Measurements from ENCODE around the gene AKNA.

DNA sequence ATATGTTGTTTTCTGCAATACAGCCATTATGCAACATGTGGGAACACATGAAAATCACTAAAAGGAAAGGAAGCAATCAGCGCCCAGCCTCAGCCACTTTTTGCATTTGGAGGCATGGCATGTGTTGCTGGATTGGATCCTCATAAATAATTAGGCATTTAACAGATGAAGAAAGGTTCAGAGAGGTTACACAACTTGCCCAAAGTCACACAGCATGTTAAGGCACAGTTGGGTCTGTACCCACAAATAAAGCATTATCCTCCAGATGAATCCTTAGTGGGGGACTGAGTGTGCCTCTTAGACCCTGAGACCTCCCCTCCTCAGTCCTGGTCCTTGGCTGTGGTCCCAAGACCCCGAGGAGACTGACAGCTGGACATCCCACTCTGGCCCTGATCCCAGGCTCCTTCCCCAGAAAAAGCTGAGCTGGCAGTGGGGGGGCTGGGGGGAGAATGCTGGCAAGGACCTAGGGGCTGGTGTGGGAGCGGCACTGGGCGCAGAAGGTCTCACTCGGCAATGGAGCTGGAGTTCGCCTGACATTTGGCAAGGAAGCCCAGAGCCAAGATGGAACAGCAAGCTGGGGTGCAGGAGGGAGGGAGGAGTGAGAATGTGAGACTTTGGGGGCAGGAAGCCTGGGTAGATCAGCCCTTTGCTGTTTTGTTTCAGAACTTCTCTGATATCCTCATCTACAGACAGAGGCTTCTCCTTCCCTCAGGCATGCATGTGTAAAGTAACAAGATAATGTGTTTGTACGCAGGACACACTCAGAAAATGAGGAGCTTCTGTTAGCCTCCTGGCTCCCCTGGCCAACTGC, 6.9 kb upstream of the AKNA start:
- TF ChIP-seq, protein P1, sequence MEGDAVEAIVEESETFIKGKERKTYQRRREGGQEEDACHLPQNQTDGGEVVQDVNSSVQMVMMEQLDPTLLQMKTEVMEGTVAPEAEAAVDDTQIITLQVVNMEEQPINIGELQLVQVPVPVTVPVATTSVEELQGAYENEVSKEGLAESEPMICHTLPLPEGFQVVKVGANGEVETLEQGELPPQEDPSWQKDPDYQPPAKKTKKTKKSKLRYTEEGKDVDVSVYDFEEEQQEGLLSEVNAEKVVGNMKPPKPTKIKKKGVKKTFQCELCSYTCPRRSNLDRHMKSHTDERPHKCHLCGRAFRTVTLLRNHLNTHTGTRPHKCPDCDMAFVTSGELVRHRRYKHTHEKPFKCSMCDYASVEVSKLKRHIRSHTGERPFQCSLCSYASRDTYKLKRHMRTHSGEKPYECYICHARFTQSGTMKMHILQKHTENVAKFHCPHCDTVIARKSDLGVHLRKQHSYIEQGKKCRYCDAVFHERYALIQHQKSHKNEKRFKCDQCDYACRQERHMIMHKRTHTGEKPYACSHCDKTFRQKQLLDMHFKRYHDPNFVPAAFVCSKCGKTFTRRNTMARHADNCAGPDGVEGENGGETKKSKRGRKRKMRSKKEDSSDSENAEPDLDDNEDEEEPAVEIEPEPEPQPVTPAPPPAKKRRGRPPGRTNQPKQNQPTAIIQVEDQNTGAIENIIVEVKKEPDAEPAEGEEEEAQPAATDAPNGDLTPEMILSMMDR (IDR thresholded peaks at IDR 0.05), result no peak
- no peak for TF ChIP-seq POLR2A (IDR thresholded peaks at IDR 0.05)

Measured in vagina (tissue), 2 donors.